Stimulated activated CD8-positive, alpha-beta memory T cell treated with anti-CD3 and anti-CD28 coated beads, Interleukin-4, amount 100 ng/mL, for 1 hour (primary cell): ENCODE results near the gene LRRC27.
"Not testable (repeated sequence)": the region's sequence is repeated elsewhere in the genome, so short reads cannot be mapped to it uniquely, and the experiment has no call there.

Source experiments
- DNase-seq, 2 donors: peaks; one replicate each; pipeline ENCODE4 v3.0.0-alpha.2; 2020; ENCODE audit warnings: low read depth in 2 of 2, low spot score in 1 of 2

Gene LRRC27

DNA sequence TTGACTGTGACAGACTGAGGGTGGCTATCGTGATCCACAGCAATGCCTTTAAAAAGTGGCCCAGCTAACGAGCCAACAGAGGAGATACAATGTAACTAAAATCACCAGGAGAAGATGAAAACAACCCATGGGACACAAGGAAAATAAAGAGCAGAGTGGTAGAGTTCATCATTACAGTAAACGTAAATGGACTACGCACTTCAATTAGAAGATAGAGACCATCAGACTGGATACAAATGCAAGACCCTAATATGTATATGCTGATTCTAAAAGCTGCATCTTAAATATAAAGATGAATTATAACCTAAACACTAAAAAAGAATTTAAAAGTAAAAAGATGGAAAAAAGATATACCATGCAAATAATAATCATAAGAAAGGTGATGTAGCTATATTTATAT lies 17.7 kb upstream of the LRRC27 start:
- DNase-seq = no peak

DNA sequence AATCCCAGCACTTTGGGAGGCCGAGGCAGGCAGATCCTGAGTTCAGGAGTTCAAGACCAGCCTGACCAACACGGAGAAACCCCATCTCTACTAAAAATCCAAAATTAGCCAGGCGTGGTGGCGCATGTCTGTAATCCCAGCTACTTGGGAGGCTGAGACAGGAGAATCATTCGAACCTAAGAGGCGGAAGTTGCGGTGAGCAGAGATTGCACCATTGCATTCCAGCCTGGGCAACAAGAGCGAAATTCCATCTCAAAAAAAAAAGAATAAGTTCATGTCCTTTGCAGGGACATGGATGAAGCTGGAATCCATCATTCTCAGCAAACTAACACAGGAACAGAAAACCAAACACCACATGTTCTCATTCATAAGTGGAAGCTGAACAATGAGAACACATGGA lies 17.1 kb upstream of the LRRC27 start:
- not testable (repeated sequence) for DNase-seq

DNA sequence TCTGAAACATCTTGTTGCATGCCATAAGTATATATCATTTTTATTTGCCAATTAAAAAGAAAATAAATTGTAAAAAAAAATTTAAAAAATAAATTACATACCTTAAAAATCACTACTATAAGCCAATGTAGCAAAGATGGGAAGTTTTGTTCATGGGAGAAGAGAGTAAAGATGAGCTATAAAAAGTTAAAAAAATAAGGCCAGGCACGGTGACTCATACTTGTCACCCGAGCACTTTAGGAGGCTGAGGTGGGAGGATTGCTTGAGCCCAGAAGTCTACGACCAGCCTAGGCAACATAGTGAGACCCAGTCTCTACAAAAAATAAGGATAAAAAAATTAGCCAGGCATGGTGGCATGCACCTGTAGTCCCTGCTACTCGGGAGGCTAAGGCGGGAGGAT lies 15.9 kb upstream of the LRRC27 start:
- no peak for DNase-seq

DNA sequence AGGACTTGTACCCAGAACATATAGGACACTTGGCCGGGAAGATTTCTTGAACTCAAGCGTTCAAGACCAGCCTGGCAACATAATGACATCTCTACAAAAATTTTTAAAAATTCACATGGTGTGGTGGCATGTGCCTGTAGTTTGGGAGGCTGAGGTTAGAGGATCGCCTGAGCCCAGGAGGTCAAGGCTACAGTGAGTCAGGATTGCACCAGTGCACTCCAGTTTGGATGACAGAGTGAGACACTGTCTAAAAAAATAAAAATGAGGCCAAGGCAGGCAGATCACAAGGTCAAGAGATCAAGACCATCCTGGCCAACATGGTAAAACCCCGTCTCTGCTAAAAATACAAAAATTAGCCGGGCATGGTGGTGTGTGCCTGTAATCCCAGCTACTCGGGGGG lies 14.5 kb upstream of the LRRC27 start:
- DNase-seq = not testable (repeated sequence)

DNA sequence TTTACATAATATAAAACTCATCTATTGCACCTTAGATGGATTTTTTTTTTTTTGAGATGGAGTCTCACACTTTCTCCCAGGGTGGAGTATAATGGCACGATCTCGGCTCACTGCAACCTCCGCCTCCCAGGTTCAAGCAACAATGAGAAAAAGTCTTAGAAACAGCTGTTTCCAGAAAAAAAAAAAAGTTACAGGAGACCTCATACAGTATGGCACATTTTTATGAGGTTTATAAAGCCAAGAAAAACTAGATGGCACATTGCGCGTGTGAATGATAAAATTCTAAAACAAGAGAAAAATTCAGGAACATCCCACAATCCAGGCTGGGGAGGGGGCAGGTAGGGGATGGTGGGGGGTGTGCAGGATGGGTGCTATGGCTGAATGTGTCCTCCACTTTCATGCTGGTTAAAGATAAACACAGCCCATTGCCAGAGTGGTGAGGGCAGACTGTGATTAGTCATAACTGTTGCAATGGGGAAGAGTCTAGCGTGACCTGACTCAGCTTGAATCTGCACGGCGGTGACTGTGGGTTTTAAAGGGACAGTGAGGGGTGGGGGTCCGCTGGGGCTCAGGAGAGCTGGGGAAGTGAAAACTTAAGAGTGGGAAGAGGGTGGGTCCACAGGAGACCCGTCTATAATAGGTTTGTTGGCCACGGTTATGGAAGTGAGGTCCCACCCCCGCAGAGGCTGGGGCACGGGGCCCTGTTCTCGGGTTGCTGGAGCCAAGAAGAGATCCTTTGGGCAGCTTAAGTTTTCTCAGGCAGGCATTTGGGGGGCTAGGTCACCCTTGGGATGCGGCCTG lies 11.9 kb upstream of the LRRC27 start:
- no peak for DNase-seq

DNA sequence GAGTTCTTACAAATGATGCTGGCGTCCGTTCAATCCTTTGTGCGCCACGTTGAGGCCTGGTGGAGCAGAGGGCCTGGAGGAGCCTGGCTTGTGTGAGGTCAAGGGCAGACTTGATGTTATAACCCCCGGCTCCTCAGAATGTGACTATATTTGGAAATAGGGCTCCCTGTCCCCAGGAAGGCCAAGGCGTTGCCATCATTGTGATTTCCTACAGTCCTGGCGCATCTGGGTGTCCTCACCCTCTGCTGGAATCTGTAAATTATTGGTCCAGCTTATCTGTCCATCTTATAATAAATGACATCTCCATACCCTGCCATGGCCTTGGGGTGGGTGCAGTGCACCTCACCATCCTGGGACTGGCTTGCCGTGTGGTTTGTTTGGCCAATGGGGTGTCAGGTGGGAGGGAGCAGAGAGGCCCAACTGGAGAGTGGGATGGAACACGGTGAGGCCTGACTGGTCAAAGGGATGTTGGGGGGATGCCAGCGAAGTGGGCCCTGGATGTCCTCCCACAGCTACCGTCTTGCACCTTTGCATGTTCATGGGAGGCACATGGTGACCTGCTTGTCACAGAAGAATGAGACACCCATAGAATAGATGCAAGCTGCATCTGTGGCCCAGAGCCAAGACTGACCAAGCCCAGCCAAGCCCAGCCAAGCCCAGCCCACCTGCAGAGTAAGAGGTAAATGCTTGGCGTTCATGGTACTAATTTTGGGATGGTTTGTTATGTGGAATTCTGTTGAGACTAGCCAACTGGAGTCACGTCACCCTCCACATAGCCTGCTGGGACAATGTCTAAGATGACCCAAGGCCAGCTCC lies 11.1 kb upstream of the LRRC27 start:
- no peak for DNase-seq

DNA sequence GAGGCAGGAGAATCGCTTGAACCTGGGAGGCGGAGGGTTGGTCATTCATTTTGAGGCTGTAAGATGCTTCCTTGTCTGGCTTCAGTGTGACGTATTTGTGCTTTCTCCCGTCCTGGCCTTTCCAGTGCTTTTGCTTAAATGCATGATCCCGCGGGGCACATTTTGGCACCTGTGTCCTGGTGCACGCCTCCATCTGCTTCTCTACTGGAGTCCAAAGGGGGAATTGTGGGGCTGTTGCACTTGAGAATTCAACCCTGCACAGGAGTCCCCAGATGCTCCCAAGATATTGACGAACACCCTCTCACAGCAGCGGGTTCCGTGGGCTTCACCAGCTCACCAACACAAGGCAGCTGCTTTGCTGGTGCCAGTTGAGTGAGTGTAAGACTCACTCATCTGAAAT lies 10.3 kb upstream of the LRRC27 start:
- DNase-seq = no peak

DNA sequence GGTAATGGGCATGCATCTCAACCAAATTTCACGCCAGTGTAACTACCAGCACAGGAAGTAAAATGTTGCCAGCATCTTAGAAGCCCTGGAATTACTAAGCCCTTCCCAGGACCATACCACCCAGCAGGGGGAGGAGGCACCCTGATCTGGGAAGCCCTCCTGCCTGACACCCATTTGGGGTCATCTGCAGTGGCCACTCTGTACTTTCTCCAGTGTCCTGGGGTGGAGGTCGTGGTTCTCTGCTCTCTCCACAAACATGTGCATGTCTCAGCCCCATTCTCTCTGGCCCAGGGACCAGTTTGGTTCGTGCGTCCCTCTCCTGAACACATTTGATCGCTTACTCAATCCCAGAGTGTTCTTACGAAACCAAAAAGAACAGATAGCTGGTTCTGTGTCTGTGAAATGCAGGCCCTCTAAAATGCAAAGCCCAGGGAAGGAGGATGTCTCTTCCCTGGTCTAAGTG lies 9.4 kb upstream of the LRRC27 start:
- DNase-seq = no peak

DNA sequence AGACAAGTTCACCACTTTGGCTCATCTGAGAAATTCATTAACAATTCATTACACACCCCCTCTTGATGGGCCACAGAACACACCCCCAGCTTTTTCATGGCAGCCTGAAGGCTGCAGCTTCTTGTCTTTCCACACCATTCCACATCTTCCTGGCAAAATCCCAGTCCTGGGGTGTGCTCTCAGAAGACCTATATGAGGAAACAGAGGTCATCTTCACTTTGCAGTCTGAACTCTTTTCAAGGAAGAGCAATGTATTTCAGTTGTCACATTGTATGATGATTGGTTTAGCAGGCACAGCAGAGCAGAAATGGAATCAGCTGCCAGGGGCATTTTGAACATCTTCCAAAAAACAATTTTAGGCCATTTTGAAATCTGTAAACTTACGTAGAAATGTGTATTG lies 7.8 kb upstream of the LRRC27 start:
- DNase-seq = no peak

DNA sequence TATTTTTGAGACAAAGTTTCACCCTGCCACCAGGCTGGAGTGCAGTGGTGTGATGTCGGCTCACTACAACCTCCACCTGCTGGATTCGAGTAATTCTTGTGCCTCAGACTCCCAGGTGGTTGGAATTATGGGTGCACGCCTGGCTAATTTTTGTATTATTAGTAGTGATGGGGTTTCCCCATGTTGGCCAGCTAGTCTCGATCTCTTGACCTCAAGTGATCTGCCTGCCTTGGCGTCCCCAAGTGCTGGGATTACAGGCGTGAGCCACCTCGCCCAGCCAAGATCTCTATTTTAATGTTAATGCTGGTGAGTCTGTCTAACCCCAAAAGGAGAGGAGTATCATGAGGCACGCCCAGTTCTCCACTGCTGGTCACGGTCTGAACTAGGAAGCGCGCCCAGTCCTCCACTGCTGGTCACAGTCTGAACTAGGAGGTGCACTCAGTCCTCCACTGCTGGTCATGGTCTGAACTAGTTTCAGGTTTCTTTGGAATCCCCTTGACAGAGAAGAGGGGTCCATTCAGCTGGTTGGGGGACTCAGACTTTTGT lies 5.6 kb upstream of the LRRC27 start:
- no peak for DNase-seq

DNA sequence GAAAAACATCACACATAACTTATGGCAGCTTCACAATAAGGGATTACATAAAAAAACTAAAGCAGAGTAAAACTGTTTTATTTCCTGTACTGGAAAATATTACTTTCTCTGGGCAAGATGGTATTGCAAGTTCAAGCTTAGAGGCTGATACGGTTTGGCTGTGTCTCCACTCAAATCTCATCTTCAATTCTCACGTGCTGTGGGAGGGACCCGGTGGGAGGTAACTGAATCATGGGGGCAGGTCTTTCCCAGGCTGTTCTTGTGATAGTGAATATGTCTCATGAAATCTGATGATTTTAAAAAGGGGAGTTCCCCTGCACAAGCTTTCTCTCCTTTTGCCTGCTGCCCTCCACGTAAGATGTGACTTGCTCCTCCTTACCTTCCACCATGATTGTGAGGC lies 5.1 kb upstream of the LRRC27 start:
- no peak for DNase-seq

DNA sequence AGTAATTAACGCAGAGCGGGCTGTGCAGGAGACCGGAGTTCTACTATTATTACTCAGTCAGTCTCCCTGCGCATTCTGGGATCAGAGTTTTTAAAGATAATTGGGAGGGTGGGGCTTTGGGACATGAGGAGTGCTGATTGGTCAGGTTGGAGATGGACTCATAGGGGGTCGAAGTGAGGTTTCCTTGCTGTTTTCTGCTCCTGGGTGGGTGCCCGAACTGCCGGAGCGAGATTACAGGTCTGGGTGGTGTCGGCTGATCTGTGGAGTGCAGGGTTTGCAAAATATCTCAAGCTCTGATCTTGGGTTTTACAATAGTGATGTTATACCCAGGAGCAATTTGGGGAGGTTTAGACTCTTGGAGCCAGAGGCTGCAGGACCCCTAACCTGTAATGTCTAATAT lies 3.9 kb upstream of the LRRC27 start:
- no peak for DNase-seq

DNA sequence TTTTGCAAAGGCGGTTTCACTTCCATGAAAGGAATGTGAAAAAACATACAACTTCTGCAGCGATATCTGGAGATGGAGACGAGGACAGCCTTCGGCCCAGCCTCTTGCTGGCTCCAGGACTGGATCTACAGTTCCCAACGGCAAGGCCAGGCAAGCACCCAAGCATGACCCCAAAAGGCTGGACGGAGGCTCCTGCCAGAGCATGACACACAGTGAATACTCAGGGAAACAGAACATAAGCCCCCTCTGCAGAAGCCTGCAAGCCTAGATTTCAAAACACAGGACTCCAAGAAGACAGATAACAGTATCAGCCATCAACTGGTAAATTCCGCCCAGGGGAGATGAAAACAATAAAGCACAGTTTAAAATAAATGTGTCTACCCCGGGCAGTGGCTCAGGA lies 3.3 kb upstream of the LRRC27 start:
- DNase-seq = no peak

DNA sequence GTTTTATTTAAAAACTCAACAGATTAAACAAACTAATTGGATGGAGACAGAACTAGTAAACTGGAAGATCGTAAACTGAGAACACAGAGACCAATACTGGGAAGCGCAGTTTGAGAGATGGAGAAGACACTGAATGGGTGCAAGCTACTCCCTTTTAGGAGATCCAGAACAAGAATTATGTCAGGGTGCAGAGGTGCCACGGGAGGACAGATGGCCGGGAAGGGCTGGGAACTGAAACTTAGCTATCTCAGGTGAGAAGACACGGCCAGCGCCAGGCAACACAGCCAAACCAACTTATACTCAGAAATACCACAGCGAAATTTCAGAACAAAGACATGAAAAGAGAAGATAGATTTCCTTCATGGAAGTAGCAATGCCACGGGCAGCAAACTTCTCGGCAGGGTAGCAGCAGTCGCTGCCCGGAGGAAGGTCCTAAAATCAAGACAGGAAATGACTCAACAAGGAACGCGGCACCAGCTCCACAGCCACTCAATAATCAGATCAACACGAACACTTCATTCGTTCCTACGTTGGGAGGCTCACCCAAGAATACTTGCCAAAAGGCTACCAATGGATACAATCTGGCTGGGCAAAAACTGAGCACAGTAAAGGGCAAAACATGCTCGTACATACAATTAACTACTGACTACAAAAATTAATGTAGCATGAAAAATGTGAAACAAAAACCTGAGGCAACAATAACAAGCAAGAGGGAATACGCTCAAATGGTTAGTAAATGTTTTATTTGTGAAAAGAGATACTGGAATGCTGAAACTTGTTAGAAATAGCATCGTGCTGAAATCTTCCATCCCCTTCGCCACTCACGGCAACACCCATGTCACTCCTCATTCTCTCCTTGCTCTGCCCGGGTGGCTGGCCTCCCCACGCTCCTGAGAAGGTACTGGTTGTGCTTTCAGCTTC lies 2.2 kb upstream of the LRRC27 start:
- no peak for DNase-seq

DNA sequence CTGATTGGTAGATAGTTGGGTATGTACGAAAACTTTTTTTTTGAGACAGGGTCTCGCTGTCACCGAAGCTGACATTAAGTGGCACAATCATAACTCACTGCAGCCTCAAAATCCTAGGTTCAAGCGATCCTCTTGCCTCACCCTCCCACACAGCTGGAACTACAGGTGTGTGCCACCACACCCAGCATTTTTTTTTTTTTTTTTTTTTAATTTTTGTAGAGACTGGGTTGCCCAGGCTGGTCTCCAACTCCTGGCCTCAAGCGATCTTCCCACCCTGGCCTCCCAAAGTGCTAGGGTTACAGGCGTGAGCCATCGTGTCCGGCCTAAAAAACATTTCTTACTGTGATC lies 1.5 kb upstream of the LRRC27 start:
- no peak for DNase-seq

DNA sequence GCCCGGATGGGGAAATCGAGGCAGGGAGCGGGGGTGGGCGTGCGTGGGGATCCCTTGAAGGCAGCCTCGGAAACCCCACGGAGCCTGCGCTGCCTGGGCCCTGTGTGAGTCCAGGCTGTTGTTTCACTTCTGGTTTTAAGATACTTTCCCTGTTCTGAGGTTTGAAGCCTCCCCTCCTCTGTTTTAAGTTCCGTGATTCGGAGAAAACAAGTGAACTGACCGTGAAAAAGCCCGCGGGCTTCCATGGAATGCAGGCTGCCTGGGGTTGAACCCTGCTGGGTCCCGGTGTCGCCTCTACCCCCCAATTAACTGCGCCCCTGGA lies 401 bp downstream of the LRRC27 start:
- DNase-seq = no peak

DNA sequence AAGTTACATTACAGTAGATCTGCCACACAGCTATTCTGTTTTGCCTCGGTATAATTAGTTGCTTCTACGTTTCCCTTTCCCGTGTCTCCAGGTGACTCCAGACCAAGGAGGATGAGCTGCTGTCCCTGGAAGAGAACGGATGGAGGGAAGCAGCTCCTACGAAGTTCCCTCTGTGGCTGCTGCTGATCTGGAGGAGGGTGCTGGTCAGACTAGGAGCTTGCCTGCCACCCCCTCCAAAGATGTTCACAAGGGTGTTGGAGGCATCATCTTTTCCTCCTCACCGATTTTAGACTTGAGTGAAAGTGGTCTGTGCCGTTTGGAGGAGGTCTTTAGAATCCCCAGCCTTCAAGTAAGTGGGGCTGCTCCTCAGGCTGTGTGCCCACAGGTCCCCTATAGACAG lies 1.4 kb downstream of the LRRC27 start:
- DNase-seq = no peak

DNA sequence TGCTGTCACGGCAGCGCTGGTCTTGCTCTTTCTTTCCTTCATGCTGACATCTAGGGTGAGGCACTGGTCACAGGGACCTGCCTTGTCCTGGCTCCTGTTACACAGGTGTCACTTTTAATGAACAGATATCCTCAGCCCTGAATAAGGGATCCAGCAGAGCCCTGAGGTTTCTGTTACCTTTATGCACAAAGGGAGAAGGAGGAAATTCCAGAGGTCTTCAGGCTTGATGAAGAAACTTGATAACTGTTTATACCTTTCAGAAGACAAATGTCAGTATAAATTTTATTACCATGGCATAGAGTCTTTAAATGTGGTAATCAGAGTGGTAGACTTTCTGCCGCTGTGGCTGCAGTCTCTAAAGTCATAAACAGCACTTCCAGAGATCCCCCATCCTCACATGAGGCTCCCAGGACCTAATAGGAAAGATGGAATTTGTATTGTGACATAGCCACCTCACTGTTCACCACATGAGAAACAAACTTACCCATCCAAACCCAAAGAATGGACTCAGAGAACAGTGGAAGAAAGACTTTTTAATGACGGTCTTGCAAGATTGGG lies 2.7 kb downstream of the LRRC27 start:
- DNase-seq = no peak

DNA sequence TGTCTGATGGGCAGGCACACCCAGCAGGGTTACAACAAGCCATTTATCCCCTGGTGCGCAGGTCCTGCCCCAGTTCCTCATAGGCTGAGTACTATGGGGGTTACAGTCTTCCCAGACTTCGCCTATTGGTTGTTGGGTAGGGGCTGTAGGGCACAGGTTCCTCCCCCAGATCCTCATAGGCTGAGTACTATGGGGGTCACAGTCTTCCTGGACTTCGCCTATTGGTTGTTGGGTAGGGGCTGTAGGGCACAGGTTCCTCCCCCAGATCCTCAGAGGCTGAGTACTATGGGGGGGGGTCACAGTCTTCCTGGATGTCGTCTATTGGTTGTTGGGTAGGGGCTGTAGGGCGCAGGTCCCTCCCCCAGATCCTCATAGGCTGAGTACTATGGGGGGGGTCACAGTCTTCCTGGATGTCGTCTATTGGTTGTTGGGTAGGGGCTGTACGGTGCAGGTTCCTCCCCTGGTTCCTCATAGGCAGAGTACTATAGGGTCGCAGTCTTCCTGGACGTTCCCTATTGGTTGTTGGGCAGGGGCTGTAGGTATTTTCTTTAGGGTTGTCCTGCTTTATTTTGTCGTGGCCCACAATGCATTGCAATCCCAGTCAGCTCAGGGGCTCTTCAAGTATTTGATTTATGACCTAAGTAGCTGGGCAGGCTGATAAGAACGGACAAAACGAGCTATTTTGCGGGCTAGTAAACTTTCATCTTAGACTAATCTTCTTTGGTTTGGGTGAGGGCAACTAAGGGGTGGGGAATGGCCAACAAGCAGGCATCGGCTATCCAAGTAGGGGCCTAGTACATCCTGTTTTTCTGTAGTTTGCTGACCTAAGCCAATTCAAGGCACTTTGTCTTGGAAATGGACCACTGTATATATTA lies 3.4 kb downstream of the LRRC27 start:
- no peak for DNase-seq

DNA sequence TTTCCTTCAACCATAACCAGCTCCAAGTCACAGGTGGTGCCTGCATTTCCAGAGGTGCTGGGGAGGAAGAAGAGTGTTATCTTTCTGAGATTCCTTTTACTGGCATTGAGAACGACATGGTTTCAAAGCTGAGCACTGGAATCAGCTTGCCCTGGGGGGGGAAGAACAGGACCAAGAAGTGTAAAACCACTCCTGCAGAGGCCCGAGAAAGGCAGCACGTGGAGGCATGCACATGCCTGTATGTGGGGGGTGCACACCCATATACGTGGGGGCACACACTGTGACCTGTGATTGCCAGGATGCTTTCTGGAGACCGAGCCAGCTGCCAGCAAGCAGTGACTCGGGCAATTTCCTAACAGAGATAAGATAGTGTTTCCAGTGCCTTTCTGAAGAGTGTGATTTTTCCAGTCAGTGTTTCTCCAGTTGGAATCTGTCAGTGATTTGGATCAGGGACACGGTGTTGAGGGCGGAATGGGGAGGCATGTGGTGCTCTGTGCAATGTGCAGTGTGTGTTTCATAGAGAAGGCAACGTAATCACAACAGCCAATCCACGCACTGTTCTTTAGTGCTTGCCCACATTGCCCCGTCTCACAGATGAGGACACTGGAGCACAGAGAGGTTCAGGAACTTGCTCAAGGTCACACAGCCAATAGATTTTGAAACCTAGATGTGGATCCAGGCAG lies 4.2 kb downstream of the LRRC27 start:
- no peak for DNase-seq
